ENCODE measurements around the gene SLC17A7. TPM values are rescaled to one million over a fixed set of nuclear protein-coding genes. Genes with fewer than 3 reads are reported as not detected.

SLC17A7 gene
- total RNA-seq, 1 experiment from 2014 or later = 1.6 TPM

DNA sequence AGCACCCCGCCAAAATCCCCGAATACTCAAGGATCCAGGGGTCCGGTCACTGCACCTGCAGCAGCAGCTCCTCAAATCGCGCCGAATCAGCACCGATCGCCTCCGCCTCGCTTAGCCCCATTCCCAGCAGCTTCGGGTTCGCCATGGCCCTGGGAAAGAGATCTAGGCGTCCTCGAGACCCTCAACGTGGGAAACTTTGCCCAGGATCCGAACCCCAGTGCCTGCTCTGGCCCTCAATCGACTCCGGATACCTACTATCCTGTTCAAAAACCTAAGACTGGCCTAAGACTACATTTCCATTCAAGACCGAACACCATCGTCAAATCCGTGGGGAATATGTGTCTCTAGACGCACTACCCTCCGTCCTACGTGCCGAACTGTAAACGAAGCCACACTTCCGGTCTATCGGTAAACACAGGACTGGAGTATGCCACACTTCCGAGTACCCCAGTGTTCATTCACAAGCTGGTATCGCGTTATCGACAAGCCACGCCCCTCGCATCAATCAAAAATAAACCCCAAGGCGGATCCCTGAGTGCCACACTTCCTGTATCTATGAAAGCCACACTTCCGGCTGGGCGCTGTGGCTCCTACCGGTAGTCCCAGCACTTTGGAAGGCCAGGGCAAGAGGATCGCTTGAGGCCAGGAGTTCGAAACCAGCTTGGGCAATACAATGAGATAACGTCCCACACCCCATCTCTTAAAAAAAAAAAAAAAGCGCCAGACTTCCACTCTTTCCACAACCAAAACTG is 10.3 kb upstream of the SLC17A7 start, which contains the start of gene PIH1D1:
Gene PIH1D1 (minus strand): TSS at position 385 of the 752 bp plus-strand sequence. CDS start 240 bp downstream, at position 145.
- no peaks in the 10 kb centered on the region for H3K9me3 Mint-ChIP-seq
- ChIA-PET POLR2A (interaction anchor here (0.5 to 1.4 kb wide), 6 partner anchors 9 to 115 kb away, joined by 3 to 5 read pairs (median 3); partner anchors contain the start of gene TEAD2), CTCF (interaction anchor here (0.6 to 3.9 kb wide), 20 partner anchors 10 to 1602 kb away, joined by 3 to 33 read pairs (median 6); partner anchors contain the start of genes DKKL1, FLT3LG, GFY and LIN7B)
- peak within 1 kb of the TSS; percentile 94 for H3K4me3 Mint-ChIP-seq
- DNase-seq (ENCODE audit: low spot score) (peak; percentile 96), ATAC-seq (peak; percentile 59)
- peaks cover 34% of the 10 kb centered on the region for H3K36me3 Mint-ChIP-seq
- H3K4me1 Mint-ChIP-seq = peaks cover 36% of the 10 kb centered on the region
- H3K27ac Mint-ChIP-seq = peak within 1 kb of the TSS; percentile 100
- H3K27me3 Mint-ChIP-seq (ENCODE audit: low read depth) = no peaks in the 10 kb centered on the region
- no peak for TF ChIP-seq CREB1 (CRISPR knock-in tag; IDR thresholded peaks at IDR 0.05)
- no peak for TF ChIP-seq JUN (CRISPR knock-in tag; IDR thresholded peaks at IDR 0.05)
- TF ChIP-seq, protein P1, sequence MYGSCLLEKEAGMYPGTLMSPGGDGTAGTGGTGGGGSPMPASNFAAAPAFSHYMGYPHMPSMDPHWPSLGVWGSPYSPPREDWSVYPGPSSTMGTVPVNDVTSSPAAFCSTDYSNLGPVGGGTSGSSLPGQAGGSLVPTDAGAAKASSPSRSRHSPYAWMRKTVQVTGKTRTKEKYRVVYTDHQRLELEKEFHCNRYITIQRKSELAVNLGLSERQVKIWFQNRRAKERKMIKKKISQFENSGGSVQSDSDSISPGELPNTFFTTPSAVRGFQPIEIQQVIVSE (CRISPR knock-in tag; IDR thresholded peaks at IDR 0.05; ENCODE audit: borderline replicate concordance) = no peak
- TF ChIP-seq SMAD4 (CRISPR knock-in tag; IDR thresholded peaks at IDR 0.05) = peak; percentile 61; the same call in 1 of the 2 replicates
- TF ChIP-seq ATF3 (CRISPR knock-in tag; conservative IDR thresholded peaks at IDR 0.05) = no peak
- TF ChIP-seq CTCF (IDR thresholded peaks at IDR 0.05) = no peak
- TF ChIP-seq FOXP4 (CRISPR knock-in tag; IDR thresholded peaks at IDR 0.05) = 0 out of 2 replicates have a peak, but pooled peaks have one; percentile 40
- TF ChIP-seq, protein P2, sequence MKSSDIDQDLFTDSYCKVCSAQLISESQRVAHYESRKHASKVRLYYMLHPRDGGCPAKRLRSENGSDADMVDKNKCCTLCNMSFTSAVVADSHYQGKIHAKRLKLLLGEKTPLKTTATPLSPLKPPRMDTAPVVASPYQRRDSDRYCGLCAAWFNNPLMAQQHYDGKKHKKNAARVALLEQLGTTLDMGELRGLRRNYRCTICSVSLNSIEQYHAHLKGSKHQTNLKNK (CRISPR knock-in tag; IDR thresholded peaks at IDR 0.05) = no peak
- no peak; the same call in 1 of the 2 replicates for TF ChIP-seq ARID4B (CRISPR knock-in tag; IDR thresholded peaks at IDR 0.05; ENCODE audit: borderline replicate concordance)
- TF ChIP-seq ZNF263 (CRISPR knock-in tag; IDR thresholded peaks at IDR 0.05; ENCODE audit: low read depth) = no peak
- TF ChIP-seq, protein P3, sequence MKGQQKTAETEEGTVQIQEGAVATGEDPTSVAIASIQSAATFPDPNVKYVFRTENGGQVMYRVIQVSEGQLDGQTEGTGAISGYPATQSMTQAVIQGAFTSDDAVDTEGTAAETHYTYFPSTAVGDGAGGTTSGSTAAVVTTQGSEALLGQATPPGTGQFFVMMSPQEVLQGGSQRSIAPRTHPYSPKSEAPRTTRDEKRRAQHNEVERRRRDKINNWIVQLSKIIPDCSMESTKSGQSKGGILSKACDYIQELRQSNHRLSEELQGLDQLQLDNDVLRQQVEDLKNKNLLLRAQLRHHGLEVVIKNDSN (CRISPR knock-in tag; IDR thresholded peaks at IDR 0.05) = peak; percentile 9; the same call in 1 of the 2 replicates
- TF ChIP-seq ATF6 (CRISPR knock-in tag; IDR thresholded peaks at IDR 0.05) = no peak
- no peak for TF ChIP-seq MYBL2 (CRISPR knock-in tag; IDR thresholded peaks at IDR 0.05)
- TF ChIP-seq ZNF671 (CRISPR knock-in tag; IDR thresholded peaks at IDR 0.05) = no peak
- TF ChIP-seq FOXK1 (CRISPR knock-in tag; IDR thresholded peaks at IDR 0.05) = peak; percentile 98
- peak; percentile 27; the same call in 1 of the 2 replicates for TF ChIP-seq FOXP1 (CRISPR knock-in tag; IDR thresholded peaks at IDR 0.05; ENCODE audit: borderline replicate concordance)
- no peak for TF ChIP-seq AFF4 (CRISPR knock-in tag; IDR thresholded peaks at IDR 0.05; ENCODE audit: borderline replicate concordance)
- TF ChIP-seq GTF2I (CRISPR knock-in tag; conservative IDR thresholded peaks at IDR 0.05) = no peak
- no peak for TF ChIP-seq TP53 (CRISPR knock-in tag; IDR thresholded peaks at IDR 0.05)

Data from WTC11 (cell line).